Measurements from ENCODE around the gene CYP1A2. TPM values are rescaled to one million over a fixed set of nuclear protein-coding genes. Genes with fewer than 3 reads are reported as not detected.
A peak's percentile ranks its signal among the peaks of the same experiment; 100 is the strongest.
"Not testable (repeated sequence)": the region's sequence is repeated elsewhere in the genome, so short reads cannot be mapped to it uniquely, and the experiment has no call there.

The CYP1A2 gene
- total RNA-seq, 2 donors from 2014 or later: not detected

GRCh38 chr15:74733269-74733668, 15.4 kb upstream of the CYP1A2 start:
- DNase-seq: no peak
- intact Hi-C loops (cut with DNase I, micrococcal nuclease): no loop called here
- no peak for ATAC-seq

- intact Hi-C loops (cut with DNase I, micrococcal nuclease): no loop called here
- DNase-seq (no peak), ATAC-seq (no peak)
Measured at GRCh38 chr15:74735305-74735704, 13.3 kb upstream of the CYP1A2 start.

GRCh38 chr15:74738239-74738638, 10.4 kb upstream of the CYP1A2 start:
- ATAC-seq; DNase-seq; intact Hi-C loops (cut with DNase I, micrococcal nuclease): not testable (repeated sequence)

GRCh38 chr15:74742422-74742821, 6.2 kb upstream of the CYP1A2 start:
- no peak for DNase-seq
- no peak for ATAC-seq
- intact Hi-C loops (cut with DNase I, micrococcal nuclease): no loop called here

GRCh38 chr15:74746389-74746788, 2.3 kb upstream of the CYP1A2 start:
- ATAC-seq: no peak
- intact Hi-C loops (cut with DNase I, micrococcal nuclease): no loop called here
- DNase-seq: no peak

- intact Hi-C loops (cut with DNase I, micrococcal nuclease): no loop called here
- DNase-seq (no peak), ATAC-seq (no peak)
Measured at GRCh38 chr15:74749832-74750231, 1.2 kb downstream of the CYP1A2 start.

- intact Hi-C loops (cut with DNase I, micrococcal nuclease): no loop called here
Measured at GRCh38 chr15:74750751-74751150, 2.1 kb downstream of the CYP1A2 start.

GRCh38 chr15:74752011-74752410, 3.4 kb downstream of the CYP1A2 start:
- ATAC-seq: no peak
- intact Hi-C loops (cut with DNase I, micrococcal nuclease): no loop called here
- DNase-seq: no peak

More at GRCh38 chr15:74750751-74751150, 2.1 kb downstream of the CYP1A2 start:
- DNase-seq (no peak), ATAC-seq (no peak)

GRCh38 chr15:74752531-74752930, 3.9 kb downstream of the CYP1A2 start:
- intact Hi-C loops (cut with DNase I, micrococcal nuclease): no loop called here
- no peak for DNase-seq
- ATAC-seq: no peak

- no peak for ATAC-seq
- intact Hi-C loops (cut with DNase I, micrococcal nuclease): no loop called here
- DNase-seq: no peak
Measured at GRCh38 chr15:74754593-74755215, 6.1 kb downstream of the CYP1A2 start.

GRCh38 chr15:74758736-74759135, 10.1 kb downstream of the CYP1A2 start:
- ATAC-seq: no peak
- no peak for DNase-seq
- intact Hi-C loops (cut with DNase I, micrococcal nuclease): no loop called here

GRCh38 chr15:74762791-74763150, 14.1 kb downstream of the CYP1A2 start:
- ATAC-seq (no peak), DNase-seq (no peak)
- intact Hi-C loops (cut with DNase I, micrococcal nuclease): loop anchor here in 1 of 2 donors (10.0 kb wide), 1 partner anchor 192 kb away; the partner anchor contains the start of gene RPP25

GRCh38 chr15:74763416-74763815, 14.8 kb downstream of the CYP1A2 start:
- no peak for DNase-seq
- intact Hi-C loops (cut with DNase I, micrococcal nuclease): loop anchor here in 1 of 2 donors (10.0 kb wide), 1 partner anchor 191 kb away; the partner anchor contains the start of gene RPP25
- peak; percentile 58 for ATAC-seq

- intact Hi-C loops (cut with DNase I, micrococcal nuclease): loop anchor here (2.0 to 10.0 kb wide), 3 partner anchors 130 to 187 kb away; partner anchors contain the start of gene RPP25 (in 1 of the 2)
- ATAC-seq (no peak), DNase-seq (no peak)
Measured at GRCh38 chr15:74767167-74768098, 18.8 kb downstream of the CYP1A2 start.

- intact Hi-C loops (cut with DNase I, micrococcal nuclease): loop anchor here (2.0 to 10.0 kb wide), 3 partner anchors 131 to 187 kb away; partner anchors contain the start of gene RPP25 (in 1 of the 2)
Measured at GRCh38 chr15:74768099-74768770, 19.6 kb downstream of the CYP1A2 start.

GRCh38 chr15:74768771-74769342, 20.2 kb downstream of the CYP1A2 start:
- peak in 1 of 2 donors; percentile 67 for DNase-seq
- ATAC-seq: peak; percentile 43
- intact Hi-C loops (cut with DNase I, micrococcal nuclease): loop anchor here (2.0 to 10.0 kb wide), 3 partner anchors 132 to 186 kb away; partner anchors contain the start of gene RPP25 (in 1 of the 2)

More at GRCh38 chr15:74768099-74768770, 19.6 kb downstream of the CYP1A2 start:
- no peak for DNase-seq
- no peak for ATAC-seq

GRCh38 chr15:74769463-74770025, 20.9 kb downstream of the CYP1A2 start:
- DNase-seq (no peak), ATAC-seq (no peak)
- intact Hi-C loops (cut with DNase I, micrococcal nuclease): loop anchor here (2.0 to 10.0 kb wide), 4 partner anchors 132 to 185 kb away; partner anchors contain the start of gene RPP25 (in 1 of the 2)

GRCh38 chr15:74770211-74770903, 21.7 kb downstream of the CYP1A2 start:
- ATAC-seq (no peak), DNase-seq (no peak)
- intact Hi-C loops (cut with DNase I, micrococcal nuclease): loop anchor here in 1 of 2 donors (10.0 kb wide), 1 partner anchor 174 kb away; no protein-coding TSS in a partner anchor
